HEK293 (cell line): ENCODE results near the gene PRTN3.

Experiments
- CTCF ChIA-PET: fragments of 350-600 bp; formaldehyde crosslinking; extraction: SDS; loops from one replicate; lab custom pipeline; 2021; ENCODE audit warnings: antibody characterized with exemption; lab: Yijun Ruan, JAX
- POLR2A ChIA-PET: fragments of 300-600 bp; formaldehyde crosslinking; extraction: SDS; loops from one replicate; lab custom pipeline; 2020; ENCODE audit warnings: antibody characterized with exemption, inconsistent platforms; lab: Yijun Ruan, JAX
- H3K27ac ChIP-seq: fragments of 200-500 bp; sonication (Bioruptor generic); 2 replicates; pipeline ENCODE4 v1.5.1; 2014; ENCODE audit warnings: low read depth, low read length, control low read depth, inconsistent platforms; ENCODE audit errors: extremely low read depth
- H3K36me3 ChIP-seq, 2 experiments: fragments of 200-500 bp in 1 of 2; sonication (Bioruptor generic) in 1 of 2; 1 replicate in 1 of 2; 2 replicates in 1 of 2; pipeline ENCODE4 v1.5.1; 2014 to 2017; ENCODE audit warnings: inconsistent platforms in 2 of 2, low read length in 2 of 2; ENCODE audit not compliant: control insufficient read depth in 2 of 2, insufficient read depth in 1 of 2
- H3K4me1 ChIP-seq: fragments of 200-500 bp; sonication (Bioruptor generic); 2 replicates; pipeline ENCODE4 v1.5.1; 2014; ENCODE audit warnings: mild to moderate bottlenecking, low read length, inconsistent platforms; ENCODE audit not compliant: control insufficient read depth, insufficient read depth
- H3K4me3 ChIP-seq: 2 replicates; pipeline ENCODE4 v1.5.1; 2011; ENCODE audit warnings: low read depth, mild to moderate bottlenecking, control low read depth, low read length, moderate library complexity
- H3K9me3 ChIP-seq: fragments of 200-500 bp; sonication (Bioruptor generic); 2 replicates; pipeline ENCODE4 v1.5.1; 2014; ENCODE audit warnings: low read depth, low read length, inconsistent platforms; ENCODE audit not compliant: control insufficient read depth, insufficient read depth
- GLI4 ChIP-seq: fragments of 450-650 bp; formaldehyde crosslinking; IDR thresholded peaks from 2 replicates; pipeline ENCODE4 v1.5.1; 2016; ENCODE audit warnings: missing biosample characterization, missing genetic modification characterization
- GLIS1 ChIP-seq: fragments of 450-650 bp; formaldehyde crosslinking; IDR thresholded peaks from 2 replicates; pipeline ENCODE4 v1.5.1; 2016; ENCODE audit warnings: missing biosample characterization, missing genetic modification characterization
- KLF1 ChIP-seq: fragments of 450-650 bp; formaldehyde crosslinking; IDR thresholded peaks from 2 replicates; pipeline ENCODE4 v1.5.1; 2016; ENCODE audit warnings: missing biosample characterization, missing genetic modification characterization
- KLF9 ChIP-seq: fragments of 450-650 bp; formaldehyde crosslinking; IDR thresholded peaks from 2 replicates; pipeline ENCODE4 v1.5.1; 2016; ENCODE audit warnings: missing biosample characterization, missing genetic modification characterization, low read depth
- PRDM10 ChIP-seq: fragments of 450-650 bp; formaldehyde crosslinking; IDR thresholded peaks from 2 replicates; pipeline ENCODE4 v1.5.1; 2016; ENCODE audit warnings: missing biosample characterization, missing genetic modification characterization
- ZBTB8A ChIP-seq: fragments of 450-650 bp; formaldehyde crosslinking; IDR thresholded peaks from 2 replicates; pipeline ENCODE4 v1.5.1; 2016; ENCODE audit warnings: missing biosample characterization, missing genetic modification characterization
- ZFHX2 ChIP-seq: fragments of 450-650 bp; formaldehyde crosslinking; conservative IDR thresholded peaks from 2 replicates; pipeline ENCODE4 v1.5.1; 2016; ENCODE audit warnings: missing biosample characterization, missing genetic modification characterization
- ZNF133 ChIP-seq: fragments of 450-650 bp; formaldehyde crosslinking; IDR thresholded peaks from 2 replicates; pipeline ENCODE4 v1.5.1; 2016; ENCODE audit warnings: missing biosample characterization, missing genetic modification characterization
- ZNF174 ChIP-seq: fragments of 450-650 bp; formaldehyde crosslinking; IDR thresholded peaks from 2 replicates; pipeline ENCODE4 v1.5.0; 2017; ENCODE audit warnings: missing biosample characterization, mild to moderate bottlenecking, missing genetic modification characterization
- ZNF280D ChIP-seq: fragments of 450-650 bp; formaldehyde crosslinking; IDR thresholded peaks from 2 replicates; pipeline ENCODE4 v1.5.1; 2016; ENCODE audit warnings: missing biosample characterization, missing genetic modification characterization
- ZNF341 ChIP-seq: fragments of 450-650 bp; formaldehyde crosslinking; IDR thresholded peaks from 2 replicates; pipeline ENCODE4; 2016; ENCODE audit warnings: low read depth, missing biosample characterization, missing genetic modification characterization
- ZNF366 ChIP-seq: fragments of 450-650 bp; formaldehyde crosslinking; conservative IDR thresholded peaks from 2 replicates; pipeline ENCODE4 v1.5.1; 2016; ENCODE audit warnings: missing biosample characterization, missing genetic modification characterization
- ZNF37A ChIP-seq: fragments of 450-650 bp; IDR thresholded peaks from 2 replicates; pipeline ENCODE4 v1.5.1; 2018; ENCODE audit warnings: missing biosample characterization, missing genetic modification characterization
- ZNF585B ChIP-seq: fragments of 450-650 bp; formaldehyde crosslinking; IDR thresholded peaks from 2 replicates; pipeline ENCODE4 v1.5.1; 2016; ENCODE audit warnings: missing biosample characterization, missing genetic modification characterization
- ZNF791 ChIP-seq: fragments of 450-650 bp; formaldehyde crosslinking; IDR thresholded peaks from 2 replicates; pipeline ENCODE4 v1.5.1; 2016; ENCODE audit warnings: missing biosample characterization, missing genetic modification characterization
- TF ChIP-seq, protein P1 (sequence below): fragments of 450-650 bp; formaldehyde crosslinking; IDR thresholded peaks from 2 replicates; pipeline ENCODE4 v1.5.1; 2016; ENCODE audit warnings: missing biosample characterization, missing genetic modification characterization
- TF ChIP-seq, protein P2 (sequence below): fragments of 450-650 bp; formaldehyde crosslinking; IDR thresholded peaks from 2 replicates; pipeline ENCODE4 v1.5.1; 2017; ENCODE audit warnings: missing biosample characterization, mild to moderate bottlenecking, missing genetic modification characterization, moderate library complexity

The PRTN3 gene

DNA sequence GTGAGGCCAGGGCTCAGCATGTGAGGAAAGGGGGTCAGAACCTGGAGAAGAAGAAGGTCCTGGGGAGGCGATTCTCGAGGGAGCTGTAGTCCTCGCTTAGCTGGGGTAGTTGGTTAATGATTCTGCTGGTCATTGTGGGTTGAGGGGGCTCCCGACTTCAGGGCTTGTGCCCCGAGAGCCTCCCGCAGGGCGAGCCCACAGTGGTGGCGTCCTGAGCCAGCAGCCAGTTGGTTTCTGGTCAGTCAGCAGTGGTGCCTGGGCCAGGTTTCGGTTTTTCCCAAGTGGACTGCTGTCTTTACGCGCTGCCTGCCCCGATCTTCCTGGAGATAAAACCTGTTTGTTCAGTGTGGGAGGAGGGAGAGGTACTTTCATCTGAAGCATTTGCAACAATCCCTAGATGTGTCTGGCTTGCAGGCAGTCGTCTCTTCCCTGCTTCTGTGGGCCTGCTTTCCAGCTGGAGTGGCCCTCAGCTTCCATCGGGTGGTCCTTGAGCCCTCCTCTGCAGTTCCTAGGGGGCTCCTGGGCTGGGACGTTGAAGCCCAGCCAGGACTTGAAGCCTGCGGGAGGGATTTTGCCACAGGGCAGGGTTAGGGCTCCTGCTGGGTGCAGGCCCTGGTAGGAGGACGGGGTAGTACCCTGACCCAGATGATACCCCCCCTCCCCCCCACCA is 40.3 kb upstream of the PRTN3 start:
- peaks cover 25% of the 10 kb centered on the region for H3K4me1 ChIP-seq
- H3K27ac ChIP-seq = peak overlapping the region; percentile 97
- POLR2A ChIA-PET = interaction anchor here (0.9 to 1.7 kb wide), 5 partner anchors 9 to 26 kb away, joined by 3 to 5 read pairs (median 4); no protein-coding TSS in a partner anchor
- H3K36me3 ChIP-seq = peaks cover 0 to 74% of the 10 kb centered on the region in 2 experiments; a peak in 2 of 3 replicates
- TF ChIP-seq PRDM10 (tag by site-specific recombination) (peak; percentile 66), KLF9 (tag by site-specific recombination) (no peak), ZBTB8A (0 out of 2 replicates have a peak, but pooled peaks have one; percentile 29)
- TF ChIP-seq, protein P1, sequence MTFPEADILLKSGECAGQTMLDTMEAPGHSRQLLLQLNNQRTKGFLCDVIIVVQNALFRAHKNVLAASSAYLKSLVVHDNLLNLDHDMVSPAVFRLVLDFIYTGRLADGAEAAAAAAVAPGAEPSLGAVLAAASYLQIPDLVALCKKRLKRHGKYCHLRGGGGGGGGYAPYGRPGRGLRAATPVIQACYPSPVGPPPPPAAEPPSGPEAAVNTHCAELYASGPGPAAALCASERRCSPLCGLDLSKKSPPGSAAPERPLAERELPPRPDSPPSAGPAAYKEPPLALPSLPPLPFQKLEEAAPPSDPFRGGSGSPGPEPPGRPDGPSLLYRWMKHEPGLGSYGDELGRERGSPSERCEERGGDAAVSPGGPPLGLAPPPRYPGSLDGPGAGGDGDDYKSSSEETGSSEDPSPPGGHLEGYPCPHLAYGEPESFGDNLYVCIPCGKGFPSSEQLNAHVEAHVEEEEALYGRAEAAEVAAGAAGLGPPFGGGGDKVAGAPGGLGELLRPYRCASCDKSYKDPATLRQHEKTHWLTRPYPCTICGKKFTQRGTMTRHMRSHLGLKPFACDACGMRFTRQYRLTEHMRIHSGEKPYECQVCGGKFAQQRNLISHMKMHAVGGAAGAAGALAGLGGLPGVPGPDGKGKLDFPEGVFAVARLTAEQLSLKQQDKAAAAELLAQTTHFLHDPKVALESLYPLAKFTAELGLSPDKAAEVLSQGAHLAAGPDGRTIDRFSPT (tag by site-specific recombination) = 0 out of 2 replicates have a peak, but pooled peaks have one; percentile 10
- TF ChIP-seq, protein P2, sequence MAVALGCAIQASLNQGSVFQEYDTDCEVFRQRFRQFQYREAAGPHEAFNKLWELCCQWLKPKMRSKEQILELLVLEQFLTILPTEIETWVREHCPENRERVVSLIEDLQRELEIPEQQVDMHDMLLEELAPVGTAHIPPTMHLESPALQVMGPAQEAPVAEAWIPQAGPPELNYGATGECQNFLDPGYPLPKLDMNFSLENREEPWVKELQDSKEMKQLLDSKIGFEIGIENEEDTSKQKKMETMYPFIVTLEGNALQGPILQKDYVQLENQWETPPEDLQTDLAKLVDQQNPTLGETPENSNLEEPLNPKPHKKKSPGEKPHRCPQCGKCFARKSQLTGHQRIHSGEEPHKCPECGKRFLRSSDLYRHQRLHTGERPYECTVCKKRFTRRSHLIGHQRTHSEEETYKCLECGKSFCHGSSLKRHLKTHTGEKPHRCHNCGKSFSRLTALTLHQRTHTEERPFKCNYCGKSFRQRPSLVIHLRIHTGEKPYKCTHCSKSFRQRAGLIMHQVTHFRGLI (tag by site-specific recombination) = peak; percentile 50; the same call in 1 of the 2 replicates
- TF ChIP-seq, all 188 proteins: peak for 4
- Histone ChIP-seq H3K4me3 (peak overlapping the region; percentile 21), H3K9me3 (no peaks in the 10 kb centered on the region)
- CTCF ChIA-PET = interaction anchor here (0.9 to 1.0 kb wide), 2 partner anchors 30 to 31 kb away, joined by 4 to 6 read pairs; no protein-coding TSS in a partner anchor

- Histone ChIP-seq H3K36me3 (peaks cover 0 to 82% of the 10 kb centered on the region in 2 experiments; a peak in 2 of 3 replicates), H3K4me3 (no peak overlapping the region), H3K27ac (peak overlapping the region; percentile 97), H3K4me1 (peaks cover 25% of the 10 kb centered on the region), H3K9me3 (no peaks in the 10 kb centered on the region)
- ChIA-PET CTCF (interaction anchor here (0.9 to 1.0 kb wide), 2 partner anchors 30 to 32 kb away, joined by 4 to 6 read pairs; no protein-coding TSS in a partner anchor), POLR2A (interaction anchor here (0.9 to 1.7 kb wide), 4 partner anchors 8 to 19 kb away, joined by 3 to 5 read pairs (median 4); no protein-coding TSS in a partner anchor)
- no peak for TF ChIP-seq KLF1 (tag by site-specific recombination)
- no peak for TF ChIP-seq ZNF37A (tag by site-specific recombination)
- TF ChIP-seq, protein P1 (tag by site-specific recombination) = peak; percentile 84
- no peak for TF ChIP-seq GLIS1 (tag by site-specific recombination)
- no peak for TF ChIP-seq ZNF366 (tag by site-specific recombination)
- TF ChIP-seq GLI4 (tag by site-specific recombination) = no peak
- no peak for TF ChIP-seq ZNF280D
- TF ChIP-seq ZFHX2 (tag by site-specific recombination) = 0 out of 2 replicates have a peak, but pooled peaks have one; percentile 19
- TF ChIP-seq ZNF133 (tag by site-specific recombination) = no peak
- no peak for TF ChIP-seq ZNF341 (tag by site-specific recombination)
- TF ChIP-seq ZNF791 = no peak
- TF ChIP-seq ZNF174 (tag by site-specific recombination) = no peak
- TF ChIP-seq ZNF585B (tag by site-specific recombination) = no peak
Measured at GRCh38 chr19:801030-801860, 39.6 kb upstream of the PRTN3 start.
